Uterus (tissue), 4 donors: ENCODE results near the gene CATSPERZ. TPM values are rescaled to one million over a fixed set of nuclear protein-coding genes. Genes with fewer than 3 reads are reported as not detected.

Experiments used
- DNase-seq, 2 donors: peaks; one replicate each; pipeline ENCODE4 v3.0.0-alpha.2; 2019 to 2020
- H3K27ac ChIP-seq, 2 donors: fragments of 200-600 bp; sonication (generic); 1 replicate in 1 of 2; 2 replicates in 1 of 2; pipeline ENCODE4 v1.5.1; 2016 to 2018
- H3K27me3 ChIP-seq, 2 donors: fragments of 200-600 bp; sonication (generic); one replicate each; pipeline ENCODE4 v1.5.1; 2018 to 2019; ENCODE audit warnings: control low read depth in 1 of 2
- H3K36me3 ChIP-seq, 2 donors: fragments of 200-600 bp; sonication (generic); one replicate each; pipeline ENCODE4 v1.5.1; 2019; ENCODE audit warnings: control low read depth in 1 of 2
- H3K4me1 ChIP-seq, 2 donors: fragments of 200-600 bp; sonication (generic); one replicate each; pipeline ENCODE4 v1.5.1; 2018 to 2019; ENCODE audit warnings: control low read depth in 1 of 2
- H3K4me3 ChIP-seq, 2 donors: fragments of 200-600 bp; sonication (generic); 1 replicate in 1 of 2; 2 replicates in 1 of 2; pipeline ENCODE4 v1.5.1; 2018 to 2019; ENCODE audit warnings: mild to moderate bottlenecking in 1 of 2
- H3K9me3 ChIP-seq, 2 donors: fragments of 200-600 bp; sonication (generic); one replicate each; pipeline ENCODE4 v1.5.1; 2019; ENCODE audit warnings: control low read depth in 1 of 2
- CTCF ChIP-seq, 4 experiments: fragments of 200-600 bp in 2 of 4; fragments of 450-650 bp in 2 of 4; sonication (generic) in 2 of 4; IDR thresholded peaks; one replicate each; pipeline ENCODE4 v1.5.1; 2016 to 2019; ENCODE audit warnings: antibody characterized with exemption in 4 of 4, mild to moderate bottlenecking in 2 of 4, moderate library complexity in 1 of 4
- POLR2A ChIP-seq, 2 donors: fragments of 450-650 bp; IDR thresholded peaks; one replicate each; pipeline ENCODE4 v1.6.1; 2016; ENCODE audit warnings: antibody characterized with exemption in 2 of 2, mild to moderate bottlenecking in 1 of 2, moderate library complexity in 1 of 2
- intact Hi-C: fragments of 100-400 bp; cut with DNase I; formaldehyde crosslinking; loops from one replicate; pipeline ENCODE4 v1.15.1; 2023; ENCODE audit warnings: low total_unique reads
- total RNA-seq, 4 donors: library from RNA; depleted of rRNA in 3 of 4; stranded (reverse); fragments of >200 nt in 3 of 4; gene quantifications; one replicate each; pipeline versions ENCODE4 v1.1.0 to v1.2.4, GENCODE V29; 2014 to 2023
- donor health status: DM: yes; HTN: yes; CAD: no.

The CATSPERZ gene
- total RNA-seq, 4 donors from 2014 or later: not detected

- peak; percentile 94 to 97 for DNase-seq
- Histone ChIP-seq H3K27me3 (no peaks in the 10 kb centered on the region), H3K4me3 (peak within 1 kb of the TSS; percentile 74 to 75), H3K4me1 (no peaks in the 10 kb centered on the region), H3K36me3 (no peaks in the 10 kb centered on the region), H3K27ac (peak within 1 kb of the TSS; percentile 97 to 98), H3K9me3 (no peaks in the 10 kb centered on the region)
- peak; percentile 44 to 80 (median 54) for TF ChIP-seq CTCF (IDR thresholded peaks at IDR 0.05)
- TF ChIP-seq POLR2A (IDR thresholded peaks at IDR 0.05): peak; percentile 79 to 94
- intact Hi-C loops: no loop called here
Observed at GRCh38 chr11:64317961-64318765, 18.0 kb downstream of the CATSPERZ start, which contains the start of gene PRDX5. PRDX5 (plus strand) TSS chr11:64318121; CDS start chr11:64318216, 95 bp downstream.

- peak overlapping the region; percentile 97 to 98 for H3K27ac ChIP-seq
- intact Hi-C loops: no loop called here
- H3K36me3 ChIP-seq: no peaks in the 10 kb centered on the region
- H3K9me3 ChIP-seq: no peaks in the 10 kb centered on the region
- no peaks in the 10 kb centered on the region for H3K27me3 ChIP-seq
- DNase-seq: peak in 1 of 2 donors; percentile 46
- TF ChIP-seq POLR2A (IDR thresholded peaks at IDR 0.05): no peak
- TF ChIP-seq CTCF (IDR thresholded peaks at IDR 0.05): no peak
- H3K4me3 ChIP-seq: peak overlapping the region; percentile 74 to 75
- H3K4me1 ChIP-seq: no peaks in the 10 kb centered on the region
Observed at GRCh38 chr11:64318766-64319761, 18.9 kb downstream of the CATSPERZ start.

- intact Hi-C loops: no loop called here
- Histone ChIP-seq H3K36me3 (no peaks in the 10 kb centered on the region), H3K27ac (no peak overlapping the region), H3K27me3 (no peaks in the 10 kb centered on the region), H3K4me1 (no peaks in the 10 kb centered on the region), H3K4me3 (no peak overlapping the region), H3K9me3 (no peaks in the 10 kb centered on the region)
- TF ChIP-seq POLR2A (IDR thresholded peaks at IDR 0.05): no peak
- TF ChIP-seq CTCF (IDR thresholded peaks at IDR 0.05): no peak
- no peak for DNase-seq
Observed at GRCh38 chr11:64320556-64320955, 20.4 kb downstream of the CATSPERZ start.

- no peaks in the 10 kb centered on the region for H3K9me3 ChIP-seq
- H3K4me1 ChIP-seq: no peaks in the 10 kb centered on the region
- TF ChIP-seq CTCF (IDR thresholded peaks at IDR 0.05) (no peak), POLR2A (IDR thresholded peaks at IDR 0.05) (no peak)
- intact Hi-C loops: no loop called here
- DNase-seq: no peak
- H3K27ac ChIP-seq: no peak overlapping the region
- H3K27me3 ChIP-seq: no peaks in the 10 kb centered on the region
- H3K4me3 ChIP-seq: no peak overlapping the region
- H3K36me3 ChIP-seq: no peaks in the 10 kb centered on the region
Observed at GRCh38 chr11:64321026-64321425, 20.9 kb downstream of the CATSPERZ start.
